Anterior cingulate cortex (tissue), 58 donors: Measurements from ENCODE around the gene TP53TG5.
A peak's percentile ranks its signal among the peaks of the same experiment; 100 is the strongest.

Source experiments
- DNase-seq, 58 donors: peaks; one replicate each; lab custom pipeline; 2025; lab: John Stamatoyannopoulos, UW

TP53TG5 gene

DNA sequence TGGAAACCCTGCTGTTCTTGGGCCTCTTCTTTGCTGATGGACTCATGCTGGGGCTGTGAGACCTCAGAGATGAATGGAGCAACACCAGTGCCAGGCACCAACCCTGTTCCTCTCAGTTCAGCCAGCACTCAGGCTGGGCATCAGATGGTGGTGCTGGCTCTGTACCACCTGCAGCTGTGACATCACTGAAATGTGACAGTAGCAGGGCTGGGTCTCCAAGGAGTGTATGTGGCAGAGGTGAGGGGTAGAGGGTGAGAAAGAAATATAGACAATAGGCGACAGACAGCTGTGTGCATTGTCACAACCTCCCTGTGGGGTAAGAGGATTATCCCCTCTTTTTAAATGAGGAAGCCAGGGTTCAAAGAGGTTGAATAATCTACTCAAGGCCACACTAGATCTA lies at the start of gene TP53TG5:
Gene TP53TG5 (minus strand): TSS at position 135 of the 400 bp plus-strand sequence. CDS start 89 bp downstream, at position 46.
- peak in 39 of 58 donors; percentile 4 to 85 (median 49) for DNase-seq

- no peak for DNase-seq
Observed at GRCh38 chr20:45427236-45428149, 49.4 kb upstream of the TP53TG5 start.

DNA sequence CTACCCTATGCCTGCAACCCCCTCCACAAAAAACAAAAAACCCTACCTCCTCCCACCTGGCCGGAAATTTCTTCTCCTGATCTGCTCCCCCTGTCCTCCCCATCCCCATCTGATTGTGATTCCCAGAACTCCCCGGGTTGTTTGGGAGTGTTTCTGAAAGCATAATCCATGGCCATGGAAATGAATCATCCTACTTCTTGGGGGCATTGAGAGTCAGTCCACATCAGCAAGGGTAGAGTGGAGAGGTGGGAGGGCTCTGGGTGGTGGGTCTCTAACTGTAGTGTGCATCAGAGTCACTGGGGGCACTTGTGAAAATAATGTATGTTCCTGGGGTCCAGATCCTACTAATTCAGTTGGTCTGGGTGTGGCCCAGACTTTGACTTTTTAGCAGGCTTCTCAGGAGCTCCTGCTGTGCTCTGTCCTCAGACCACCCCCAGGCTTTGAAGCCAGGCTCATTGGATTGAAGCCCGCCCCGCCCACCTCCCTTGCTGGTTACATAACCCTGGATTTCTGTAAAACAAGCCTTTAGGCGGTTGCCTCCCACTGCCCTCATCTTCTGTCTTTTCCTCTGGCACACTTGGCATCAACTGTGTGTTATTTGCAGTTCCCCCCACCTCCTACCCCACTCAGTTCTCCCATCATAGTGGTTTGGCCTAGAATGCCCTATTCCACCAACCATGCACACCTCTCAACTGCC lies 48.3 kb upstream of the TP53TG5 start:
- DNase-seq: peak in 39 of 58 donors; percentile 10 to 69 (median 35)

DNA sequence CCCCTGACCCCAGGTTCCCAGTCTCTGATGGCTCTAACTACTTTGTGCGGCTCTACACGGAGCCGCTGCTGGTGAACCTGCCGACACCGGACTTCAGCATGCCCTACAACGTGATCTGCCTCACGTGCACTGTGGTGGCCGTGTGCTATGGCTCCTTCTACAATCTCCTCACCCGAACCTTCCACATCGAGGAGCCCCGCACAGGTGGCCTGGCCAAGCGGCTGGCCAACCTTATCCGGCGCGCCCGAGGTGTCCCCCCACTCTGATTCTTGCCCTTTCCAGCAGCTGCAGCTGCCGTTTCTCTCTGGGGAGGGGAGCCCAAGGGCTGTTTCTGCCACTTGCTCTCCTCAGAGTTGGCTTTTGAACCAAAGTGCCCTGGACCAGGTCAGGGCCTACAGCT lies 47.4 kb upstream of the TP53TG5 start:
- no peak for DNase-seq

GRCh38 chr20:45423700-45424099 lies 45.6 kb upstream of the TP53TG5 start:
- no peak for DNase-seq

DNA sequence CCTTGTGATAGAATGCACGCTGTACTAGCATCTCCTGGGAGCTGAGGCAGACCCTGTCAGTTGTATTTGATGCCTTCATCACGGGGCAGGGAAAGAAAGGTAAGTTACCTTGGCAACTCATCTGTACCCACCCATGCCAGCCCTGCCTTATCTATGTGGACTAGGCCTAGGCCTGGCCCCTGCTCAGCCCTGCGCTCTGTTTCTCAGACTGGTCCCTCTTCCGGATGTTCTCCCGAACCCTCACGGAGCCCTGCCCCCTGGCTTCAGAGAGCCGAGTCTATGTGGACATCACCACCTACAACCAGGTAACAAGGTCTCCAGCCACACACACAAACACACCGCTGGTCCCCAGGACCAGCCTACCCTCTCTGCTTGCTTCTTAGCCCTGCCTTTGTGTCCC lies 42.0 kb upstream of the TP53TG5 start:
- no peak for DNase-seq

GRCh38 chr20:45419188-45420091 lies 41.3 kb upstream of the TP53TG5 start:
- peak in 23 of 58 donors; percentile 12 to 78 (median 33) for DNase-seq

DNA sequence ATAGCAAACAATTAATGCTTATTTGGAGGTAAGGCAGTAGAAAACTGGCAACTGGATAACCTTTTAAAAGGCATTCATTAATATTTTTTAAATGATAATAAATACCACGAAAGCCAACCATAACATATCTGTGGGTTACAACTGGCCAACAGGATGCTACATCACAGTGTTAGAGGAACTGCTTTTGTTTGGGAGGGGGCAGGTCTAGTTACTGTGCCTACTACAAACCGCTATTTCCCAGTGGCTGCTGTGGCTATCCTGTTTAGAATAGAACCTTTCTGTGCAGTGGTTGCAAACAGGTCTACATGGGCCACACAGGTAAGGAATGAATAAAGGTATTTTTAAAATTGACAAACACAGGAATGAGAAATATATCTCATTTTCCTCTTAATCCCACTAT lies 38.8 kb upstream of the TP53TG5 start:
- no peak for DNase-seq

- DNase-seq: peak in 57 of 58 donors; percentile 29 to 93 (median 83)
Observed at GRCh38 chr20:45415822-45416637, 37.9 kb upstream of the TP53TG5 start, which contains the start of gene PIGT. PIGT (plus strand) TSS chr20:45416141; CDS start chr20:45416157, 16 bp downstream.

DNA sequence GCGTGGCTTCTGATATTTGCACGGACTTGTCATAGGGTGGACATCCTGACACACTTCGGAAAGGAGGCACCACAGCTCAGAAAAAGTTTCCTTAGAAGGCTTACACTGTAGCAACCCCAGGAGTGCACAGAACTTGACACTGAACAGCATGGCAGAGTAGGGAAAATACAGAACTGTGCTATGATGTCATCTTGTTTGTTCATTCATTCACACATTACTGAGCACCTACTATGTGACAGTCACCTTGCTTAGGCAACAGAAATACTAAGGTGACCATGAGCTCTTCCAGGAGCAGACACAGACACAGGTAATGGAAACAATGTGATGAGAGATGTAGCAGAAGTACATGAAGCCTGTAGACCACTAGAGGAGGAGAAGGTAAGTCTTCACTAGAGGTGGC lies 35.4 kb upstream of the TP53TG5 start:
- DNase-seq: no peak

DNA sequence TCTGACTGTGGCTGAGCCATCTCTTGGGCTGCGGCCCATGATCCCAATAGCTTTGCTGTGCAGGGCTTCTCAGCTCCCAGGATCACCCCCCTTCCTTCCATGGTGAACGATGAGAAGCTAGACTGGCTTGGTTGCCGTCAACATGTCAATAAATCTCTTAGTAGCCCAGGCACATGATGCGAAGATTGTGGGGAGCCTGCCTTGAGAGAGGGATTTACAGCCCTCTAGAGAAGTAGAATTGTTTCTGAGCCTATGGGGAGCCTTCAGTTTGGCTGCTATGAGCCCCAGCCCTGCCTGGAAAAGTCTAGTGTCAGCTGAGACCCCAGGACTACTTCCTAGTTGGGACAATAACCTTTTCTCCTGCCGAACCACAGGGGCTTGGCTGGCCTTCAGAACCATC lies 34.5 kb upstream of the TP53TG5 start:
- DNase-seq: no peak

GRCh38 chr20:45410887-45411286 lies 32.8 kb upstream of the TP53TG5 start:
- peak in 1 of 58 donors; percentile 19 for DNase-seq

DNA sequence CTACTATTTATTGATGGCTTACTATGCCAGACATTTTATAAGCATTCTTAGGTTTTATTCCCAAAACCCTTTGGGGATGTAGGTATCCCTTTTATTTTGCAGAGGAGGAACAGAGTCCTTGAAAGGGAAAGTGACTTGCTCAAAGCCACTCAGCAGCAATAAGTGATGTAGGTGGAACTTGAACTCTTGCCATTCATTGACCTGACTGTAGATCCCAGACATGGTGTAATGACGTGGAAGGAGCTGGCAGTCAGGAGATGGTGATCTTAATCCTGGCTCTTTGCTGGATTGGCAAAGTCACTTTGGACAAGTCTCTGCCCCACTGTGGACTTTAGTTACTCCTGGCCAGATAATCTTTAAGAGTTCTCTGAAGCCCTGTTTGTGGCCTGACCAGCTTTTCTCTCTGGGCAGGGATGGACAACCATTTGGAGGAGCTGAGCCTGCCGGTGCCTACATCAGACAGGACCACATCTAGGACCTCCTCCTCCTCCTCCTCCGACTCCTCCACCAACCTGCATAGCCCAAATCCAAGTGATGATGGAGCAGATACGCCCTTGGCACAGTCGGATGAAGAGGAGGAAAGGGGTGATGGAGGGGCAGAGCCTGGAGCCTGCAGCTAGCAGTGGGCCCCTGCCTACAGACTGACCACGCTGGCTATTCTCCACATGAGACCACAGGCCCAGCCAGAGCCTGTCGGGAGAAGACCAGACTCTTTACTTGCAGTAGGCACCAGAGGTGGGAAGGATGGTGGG lies 31.6 kb upstream of the TP53TG5 start:
- no peak for DNase-seq

DNA sequence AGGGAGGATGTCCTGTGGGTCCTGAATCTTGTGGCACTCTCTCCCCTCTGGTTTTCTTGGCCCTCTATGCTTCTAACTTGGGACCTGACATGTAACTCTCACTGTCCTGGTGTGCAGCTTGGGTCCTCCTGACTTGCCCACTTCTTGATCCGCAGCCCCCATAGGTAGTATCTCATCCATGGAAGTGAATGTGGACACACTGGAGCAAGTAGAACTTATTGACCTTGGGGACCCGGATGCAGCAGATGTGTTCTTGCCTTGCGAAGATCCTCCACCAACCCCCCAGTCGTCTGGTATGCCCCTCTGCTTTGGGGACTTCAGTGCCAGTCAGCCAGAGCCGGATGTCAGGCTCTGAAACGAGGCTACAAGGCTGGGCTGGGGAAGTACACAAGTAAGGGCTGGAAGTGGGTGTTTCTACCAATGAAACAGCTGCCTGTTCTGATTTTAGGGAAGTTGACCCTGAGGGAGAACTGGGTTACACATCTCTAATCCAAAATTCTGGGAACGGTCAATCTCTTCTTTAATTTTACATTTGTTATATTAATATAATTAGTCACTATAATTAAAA lies 30.6 kb upstream of the TP53TG5 start:
- peak in 13 of 58 donors; percentile 15 to 52 (median 34) for DNase-seq

DNA sequence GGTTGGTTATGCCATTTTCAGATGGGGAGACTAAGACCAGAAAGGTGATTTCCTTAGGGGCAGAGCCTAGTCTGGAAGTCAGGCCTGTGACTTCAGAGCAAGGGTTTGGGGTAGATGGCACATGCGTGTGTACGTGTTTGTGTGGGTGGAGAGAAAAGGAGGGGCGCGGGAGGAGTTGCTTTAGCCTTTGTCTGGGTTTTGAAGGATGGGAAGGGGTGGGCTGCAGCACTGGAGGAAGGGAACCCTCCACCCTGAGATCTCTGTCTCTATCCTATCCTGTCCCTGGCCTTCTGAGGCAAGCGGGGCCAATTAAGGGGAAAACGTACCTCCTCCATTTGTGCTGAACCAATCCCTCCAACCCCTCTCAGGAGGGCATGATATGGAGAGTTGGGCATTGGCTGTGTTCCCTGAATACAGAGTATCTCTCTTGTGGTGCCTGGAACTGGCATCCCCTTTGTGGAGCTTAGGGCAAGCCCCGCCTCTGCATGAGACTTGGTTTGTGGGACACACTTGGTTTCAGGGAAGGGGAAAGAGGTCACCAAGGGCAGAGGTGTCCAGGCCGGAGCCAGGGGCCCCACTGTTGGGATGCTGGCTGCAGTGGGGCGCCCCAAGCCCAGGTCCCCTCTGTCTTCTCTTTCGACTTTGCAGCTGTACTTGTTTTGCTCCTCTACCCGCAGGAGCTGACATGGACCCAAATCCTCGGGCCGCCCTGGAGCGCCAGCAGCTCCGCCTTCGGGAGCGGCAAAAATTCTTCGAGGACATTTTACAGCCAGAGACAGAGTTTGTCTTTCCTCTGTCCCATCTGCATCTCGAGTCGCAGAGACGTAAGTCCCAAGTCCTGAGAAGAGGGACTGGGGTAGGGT lies 29.9 kb upstream of the TP53TG5 start, which contains the start of gene DBNDD2:
Gene DBNDD2 (plus strand): TSS at position 507 of the 863 bp plus-strand sequence. CDS start 179 bp downstream, at position 686.
- peak in 52 of 58 donors; percentile 42 to 96 (median 78) for DNase-seq

DNA sequence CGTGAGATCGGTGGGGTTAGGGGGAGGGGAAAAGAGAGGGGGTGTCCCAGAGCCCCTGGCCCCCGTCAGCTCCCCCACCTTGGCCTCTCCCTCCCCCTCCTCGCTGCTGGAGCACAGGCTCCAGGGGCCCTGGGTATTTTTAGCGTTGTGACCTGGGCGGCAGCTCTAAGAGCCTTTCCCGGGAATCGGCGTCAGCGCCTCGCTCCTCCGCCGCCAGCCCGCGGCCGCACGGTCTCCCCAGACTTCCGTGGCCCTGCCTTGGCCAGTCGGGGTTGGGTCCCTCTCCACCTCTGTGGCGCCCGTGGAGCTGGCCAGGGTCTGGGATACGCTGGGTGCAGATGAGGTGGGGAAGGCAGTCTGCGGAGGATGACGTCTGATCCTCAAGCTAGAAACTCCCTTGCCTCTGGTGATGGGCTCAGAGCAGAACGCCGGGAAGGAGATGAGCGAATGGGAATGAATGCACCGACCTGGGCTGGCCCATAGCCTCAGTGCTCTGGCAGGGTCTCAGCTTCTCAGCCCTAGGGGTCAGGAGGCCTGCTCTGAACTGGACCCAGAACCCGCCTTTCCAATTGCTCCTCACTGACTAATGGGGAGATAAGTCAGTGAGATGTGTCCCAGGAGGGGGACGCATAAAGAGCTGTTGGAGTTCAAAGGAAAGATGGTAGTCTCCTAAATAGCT lies 29.1 kb upstream of the TP53TG5 start:
- peak in 43 of 58 donors; percentile 22 to 74 (median 53) for DNase-seq
